Measurements from ENCODE around the gene KLHL33.
"Not testable (repeated sequence)": the region's sequence is repeated elsewhere in the genome, so short reads cannot be mapped to it uniquely, and the experiment has no call there.

Gene KLHL33

DNA sequence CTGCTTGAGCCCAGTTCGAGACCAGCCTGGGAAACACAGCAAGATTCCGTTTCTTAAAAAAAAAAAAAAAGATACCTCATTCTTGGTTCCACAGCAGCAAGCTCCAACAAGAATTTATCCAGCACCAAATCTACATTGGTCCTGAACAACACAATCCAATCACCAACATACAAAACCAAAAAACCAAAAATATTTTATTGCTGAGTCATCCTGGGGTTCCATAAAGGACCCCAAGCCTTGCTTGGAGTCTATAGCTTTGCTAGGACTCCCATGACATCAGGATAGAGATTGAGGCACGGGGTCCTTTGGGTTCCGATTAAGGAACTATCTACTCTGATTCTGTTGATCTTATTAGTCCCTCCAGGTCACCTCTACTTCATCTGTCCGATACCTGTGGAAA, 10.9 kb upstream of the KLHL33 start:
- no peak for DNase-seq

DNA sequence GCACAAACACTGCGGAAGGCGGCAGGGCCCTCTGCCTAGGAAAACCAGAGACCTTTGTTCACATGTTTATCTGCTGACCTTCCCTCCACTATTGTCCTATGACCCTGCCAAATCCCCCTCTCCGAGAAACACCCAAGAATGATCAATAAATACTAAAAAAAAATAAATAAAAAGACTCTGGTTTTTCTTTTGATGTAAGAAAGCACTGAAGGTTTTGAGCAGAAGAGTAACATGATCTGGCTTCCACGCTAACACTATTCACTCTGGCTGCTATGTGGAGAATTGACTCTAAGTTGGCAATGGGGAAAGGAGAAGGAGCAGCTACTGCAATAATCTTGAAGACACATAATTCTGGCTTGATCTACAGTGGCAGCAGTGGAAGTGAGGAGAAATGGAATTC, 7.7 kb upstream of the KLHL33 start:
- DNase-seq = not testable (repeated sequence)

DNA sequence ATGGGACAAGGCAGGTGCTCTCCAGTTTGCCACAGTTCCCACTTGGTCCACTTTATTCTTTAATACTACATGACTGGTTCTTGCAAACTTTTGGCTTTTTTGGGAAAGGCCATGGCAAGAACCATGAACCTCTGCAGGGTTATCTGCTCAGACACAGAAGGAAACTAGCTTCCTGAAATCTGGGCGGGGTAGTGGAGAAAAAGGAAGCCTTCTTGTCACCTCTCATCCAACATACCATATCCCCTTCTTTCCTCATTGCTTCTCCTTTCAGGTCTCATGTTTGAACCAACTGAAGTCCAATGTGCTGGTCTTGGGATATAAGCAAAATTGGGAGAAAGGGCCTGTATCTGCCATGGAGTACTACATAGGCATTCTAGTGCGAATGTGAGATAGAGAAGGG, 5.5 kb upstream of the KLHL33 start:
- DNase-seq = no peak

DNA sequence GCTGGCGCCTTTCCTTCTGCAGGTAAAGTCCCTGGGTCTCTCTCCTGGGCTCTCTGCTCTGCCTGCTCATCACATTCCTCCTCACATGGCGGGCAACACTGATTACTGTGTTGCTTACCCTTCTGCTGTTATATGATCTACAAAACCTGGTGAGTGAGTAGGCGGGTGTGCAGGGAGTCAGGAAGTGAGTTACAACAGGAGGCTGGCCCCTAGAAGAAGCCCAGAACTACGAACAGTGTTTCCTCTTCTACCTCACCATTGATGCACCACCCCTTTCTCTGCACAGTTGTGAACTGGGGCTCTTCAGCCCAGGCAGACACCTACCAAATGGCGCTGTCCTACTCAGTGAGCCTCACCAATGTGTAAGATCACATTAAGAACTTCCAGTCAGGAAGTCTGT, 4.9 kb upstream of the KLHL33 start:
- DNase-seq = no peak

DNA sequence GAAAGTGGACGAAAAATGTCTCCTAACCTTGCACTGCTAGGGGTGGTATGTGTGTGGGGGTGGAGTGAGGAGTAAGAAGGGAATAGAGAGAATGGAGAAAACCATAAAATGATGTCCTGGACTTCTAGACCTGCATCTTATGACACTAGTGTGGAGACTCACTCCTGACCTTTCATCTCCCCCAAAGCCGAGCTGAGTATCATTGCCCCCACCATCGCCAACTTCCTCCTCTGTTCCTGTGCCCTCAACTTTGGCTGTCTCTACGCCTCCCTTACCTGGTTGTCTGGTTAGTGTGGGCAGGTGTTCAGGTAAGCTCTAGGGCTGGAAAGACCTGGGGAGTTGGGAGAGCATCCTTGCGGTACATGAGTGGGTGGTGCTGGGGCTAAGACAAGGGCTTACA, 4.5 kb upstream of the KLHL33 start:
- DNase-seq = no peak

DNA sequence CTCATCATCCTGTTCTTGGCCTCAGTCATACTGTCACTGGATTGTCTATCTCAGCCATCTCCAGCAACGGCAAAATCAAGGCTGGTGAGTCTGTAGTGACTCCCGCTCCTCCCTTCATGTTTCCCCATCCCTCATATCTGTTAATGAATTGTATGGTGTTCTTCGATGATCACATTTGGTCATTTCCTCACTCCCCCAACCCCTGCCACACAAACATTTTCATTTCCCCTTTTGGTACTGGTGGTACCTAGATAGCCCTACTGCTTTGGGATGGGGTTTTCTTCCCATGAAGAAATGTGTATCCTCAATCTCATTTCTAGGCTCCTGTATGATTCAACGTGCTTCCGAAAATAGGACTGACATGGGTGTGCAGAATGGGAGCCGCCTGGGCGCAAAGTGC, 2.7 kb upstream of the KLHL33 start:
- no peak for DNase-seq

DNA sequence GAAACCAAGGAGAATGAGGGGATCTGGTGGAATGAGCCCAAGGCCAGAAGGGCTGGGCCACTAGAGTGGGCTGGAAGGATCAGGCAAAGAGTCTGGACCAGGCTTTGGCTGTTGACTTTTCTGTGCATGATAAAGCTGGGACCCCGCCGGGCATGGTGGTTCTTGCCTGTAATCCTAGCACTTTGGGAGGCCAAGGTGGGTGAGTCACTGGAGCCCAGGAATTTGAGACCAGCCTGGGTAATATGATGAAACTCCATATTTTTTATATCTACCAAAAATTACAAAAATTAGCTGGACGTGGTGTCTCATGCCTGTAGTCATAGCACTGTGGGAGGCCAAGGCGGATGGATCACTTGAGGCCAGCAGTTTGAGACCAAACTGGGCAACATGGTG, 393 bp upstream of the KLHL33 start:
- DNase-seq = no peak

DNA sequence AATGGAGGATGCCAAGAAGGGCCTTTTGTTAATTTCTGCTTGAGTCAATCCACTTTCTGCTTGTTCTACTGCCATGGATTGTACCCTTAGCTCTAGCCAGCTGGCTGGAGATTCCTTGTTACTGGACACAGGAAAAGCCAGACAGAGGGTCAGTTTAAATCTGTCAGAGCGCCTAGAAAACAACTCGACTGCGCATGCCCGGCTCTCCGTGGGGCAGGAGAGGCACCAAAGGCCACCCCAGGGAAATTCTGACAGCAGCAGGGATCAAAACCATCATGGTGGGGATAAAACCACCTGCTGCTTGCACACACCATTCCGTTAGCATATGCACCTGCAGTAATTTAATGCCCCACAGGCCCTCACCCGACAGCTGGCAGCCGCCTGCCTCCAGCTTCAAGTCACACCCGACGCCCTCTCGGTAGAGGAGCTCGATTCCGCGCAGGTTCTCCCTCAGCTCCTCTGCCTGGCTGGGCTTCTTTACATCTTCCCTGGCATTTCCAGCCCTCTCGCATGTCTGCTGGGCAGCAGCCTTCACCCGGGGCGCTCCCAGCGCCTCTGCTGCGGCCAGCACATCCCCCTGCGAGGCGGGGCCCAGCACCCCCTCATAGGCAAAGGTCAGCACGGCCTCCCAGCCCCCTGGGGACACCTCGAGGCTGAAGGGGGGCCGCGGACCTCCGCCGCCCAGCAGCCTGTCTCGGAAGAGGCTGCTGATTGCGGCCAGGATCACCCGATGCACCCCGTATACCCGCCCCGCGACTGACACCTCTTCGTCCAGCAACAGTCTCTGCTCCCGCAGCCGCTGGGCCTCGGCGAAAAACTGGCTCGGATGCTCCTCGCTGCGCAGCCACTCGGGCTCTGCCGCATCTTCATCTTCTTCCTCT, 1.0 kb downstream of the KLHL33 start:
- DNase-seq = no peak

DNA sequence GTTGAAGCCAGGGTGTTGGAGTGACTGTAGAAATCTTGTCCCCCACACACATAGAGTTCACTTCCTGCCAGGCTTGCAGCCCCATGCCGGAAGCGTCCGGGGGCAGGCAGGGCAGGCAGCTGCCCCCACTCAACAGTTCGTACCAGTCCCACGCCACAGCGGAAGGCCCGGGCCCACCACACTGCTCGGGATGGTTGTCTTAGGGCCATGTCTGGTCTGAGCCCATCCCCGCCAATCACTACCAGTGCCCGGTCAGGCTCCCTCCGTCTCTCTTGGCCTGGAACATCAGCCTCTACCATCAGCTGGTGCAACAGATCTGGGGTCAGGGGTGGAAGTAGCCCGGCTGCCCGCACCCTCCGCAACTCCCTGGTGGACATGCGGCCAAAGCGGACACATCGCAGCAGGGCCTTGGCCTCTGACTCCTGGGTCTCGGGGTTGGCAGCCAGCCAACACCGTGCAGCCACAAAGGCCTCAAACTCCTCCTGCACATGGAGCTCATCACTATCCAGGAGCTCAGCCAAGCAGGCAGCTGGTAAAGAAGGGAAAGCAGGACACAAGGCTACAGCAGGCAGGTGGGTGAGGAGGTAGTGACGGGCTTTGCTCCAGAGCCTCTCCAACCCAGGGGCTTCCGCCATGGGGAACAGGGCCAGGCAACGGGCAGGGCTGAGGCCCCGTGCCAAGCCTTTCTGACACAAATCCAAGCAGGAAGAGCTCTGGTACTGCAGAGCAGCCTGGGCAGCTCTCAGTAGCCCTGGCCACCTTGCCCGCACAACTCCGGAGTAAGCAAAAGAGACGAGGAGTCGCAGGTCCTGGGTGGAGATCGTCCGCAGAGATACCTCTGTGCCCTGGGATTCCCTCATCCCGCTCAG, 5.9 kb downstream of the KLHL33 start:
- DNase-seq = no peak

DNA sequence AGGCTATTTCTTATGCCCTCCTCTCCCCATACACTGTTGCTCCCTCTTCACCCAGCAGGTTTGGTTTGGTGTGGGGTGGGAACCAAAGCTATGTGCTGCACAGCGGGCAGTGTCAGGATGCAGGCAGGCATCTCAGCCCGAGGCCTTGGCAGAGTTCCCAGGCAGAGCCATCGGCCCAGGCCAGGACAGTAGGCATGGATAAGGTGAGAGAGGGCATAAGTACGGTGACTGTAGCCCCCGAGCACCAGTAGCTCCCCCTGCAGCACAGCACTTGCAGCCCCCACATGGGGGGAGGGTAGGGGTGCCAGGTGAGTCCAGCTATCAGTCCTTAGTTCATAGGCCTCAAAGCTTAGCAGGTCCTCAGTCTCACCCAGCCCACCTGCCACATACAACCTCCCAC, 7.2 kb downstream of the KLHL33 start:
- no peak for DNase-seq

DNA sequence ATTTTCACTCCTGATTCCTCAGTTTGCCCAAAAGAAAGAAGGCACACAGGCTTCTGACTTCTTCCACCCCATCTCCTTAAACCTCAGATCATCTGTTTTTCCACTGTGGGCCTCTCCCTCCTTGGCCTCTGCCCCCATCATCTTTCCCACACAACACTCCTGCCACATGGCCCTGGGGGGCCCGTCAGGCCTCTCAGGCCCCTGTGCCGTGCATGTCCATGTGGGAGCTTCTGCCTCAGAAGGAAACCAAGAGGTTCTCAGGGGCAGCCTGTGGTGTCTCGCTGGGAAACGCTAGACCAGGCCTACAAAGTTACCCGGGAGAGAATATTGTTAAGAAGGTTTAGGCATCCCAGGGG, 8.0 kb downstream of the KLHL33 start:
- no peak for DNase-seq

DNA sequence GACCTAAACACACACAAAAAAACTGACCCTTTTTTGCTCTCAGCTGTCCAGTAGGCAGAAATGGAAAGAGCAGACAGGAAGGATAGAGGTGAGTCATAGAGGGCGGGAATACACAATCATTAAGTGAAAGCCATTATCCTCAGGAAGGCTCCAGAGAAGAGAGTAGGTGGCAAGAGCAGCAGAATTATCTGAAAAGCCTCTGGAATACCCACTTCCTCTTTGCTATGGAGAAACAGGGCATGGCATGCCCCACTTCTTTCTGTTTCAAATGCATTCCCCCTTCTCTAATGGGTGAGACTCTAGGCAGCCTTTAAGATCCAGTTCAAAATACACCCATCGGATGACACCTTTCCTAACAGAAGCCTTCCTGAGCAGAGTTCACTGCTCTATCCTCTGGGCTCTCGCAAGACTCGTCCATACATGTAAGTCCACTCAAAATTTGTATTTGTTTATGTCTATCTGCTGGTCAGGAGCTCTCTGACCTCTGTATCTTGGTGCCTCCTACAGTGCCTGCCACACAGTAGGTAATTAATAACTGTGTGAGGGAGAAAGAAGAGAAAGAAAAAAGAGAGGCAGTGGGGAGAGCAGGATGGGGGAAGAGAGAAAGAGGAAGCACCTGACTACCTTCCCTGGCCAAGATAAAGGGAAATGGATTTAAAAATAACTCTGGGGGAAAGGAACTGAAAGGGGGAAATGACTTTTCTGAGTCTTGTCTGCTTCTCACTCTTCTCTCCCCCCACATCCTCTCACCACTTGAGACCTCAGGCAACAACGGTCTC, 8.5 kb downstream of the KLHL33 start:
- DNase-seq = peak; percentile 28

DNA sequence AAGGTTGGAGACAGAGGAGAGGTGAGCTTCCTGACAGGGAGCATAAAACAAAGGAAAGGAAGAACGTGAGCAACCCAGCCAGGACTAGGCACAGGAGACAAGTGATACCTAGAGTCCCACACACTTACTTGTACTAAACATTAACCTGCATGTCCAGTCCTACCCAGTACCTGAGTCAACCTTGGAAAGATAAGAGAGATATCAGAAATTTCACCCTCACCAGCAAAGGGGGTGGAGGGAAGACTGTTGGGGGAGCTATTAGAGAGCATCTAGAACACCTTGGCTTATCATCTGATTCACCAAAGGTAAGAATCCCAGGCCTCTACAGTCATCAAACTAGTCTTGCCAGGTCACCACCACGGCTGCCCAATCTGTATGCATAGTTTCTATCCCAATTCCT, 11.1 kb downstream of the KLHL33 start:
- DNase-seq = no peak

DNA sequence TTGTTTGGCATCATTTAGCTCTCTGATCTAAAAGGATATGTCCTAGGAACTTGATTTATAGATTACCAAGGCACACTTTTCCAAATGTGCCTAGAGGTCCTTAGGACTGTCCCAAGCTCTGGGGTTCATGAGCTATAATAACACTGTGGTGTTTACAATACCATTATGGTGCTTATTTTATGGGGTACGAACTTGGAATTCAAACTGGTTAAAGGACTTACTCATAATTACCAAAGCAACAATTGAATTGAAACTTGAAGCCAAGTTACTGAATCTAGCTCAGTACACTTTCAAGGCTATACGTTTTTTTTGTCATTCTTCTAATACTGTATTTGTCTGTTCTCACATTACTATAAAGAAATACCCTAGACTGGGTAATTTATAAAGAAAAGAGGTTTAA, 13.1 kb downstream of the KLHL33 start:
- no peak for DNase-seq

DNA sequence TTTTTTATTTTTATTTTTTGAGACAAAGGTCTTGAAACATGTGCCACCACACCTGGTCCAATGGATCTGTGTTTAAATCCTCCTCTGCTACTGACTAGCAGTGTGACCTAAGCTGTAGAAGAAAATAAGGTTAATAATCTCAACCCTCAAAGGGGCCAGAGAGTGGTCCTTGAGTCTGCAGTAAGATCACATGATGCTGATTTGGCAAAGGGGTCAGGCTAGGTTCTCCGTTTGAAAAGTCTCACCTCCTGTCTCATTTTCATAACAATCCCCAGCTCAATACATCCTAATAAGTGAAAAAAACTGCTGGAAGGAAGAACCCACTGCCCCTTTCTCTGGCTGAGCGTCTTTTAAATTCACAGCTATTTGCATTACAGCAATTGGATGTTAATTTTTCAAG, 14.7 kb downstream of the KLHL33 start:
- DNase-seq = no peak

DNA sequence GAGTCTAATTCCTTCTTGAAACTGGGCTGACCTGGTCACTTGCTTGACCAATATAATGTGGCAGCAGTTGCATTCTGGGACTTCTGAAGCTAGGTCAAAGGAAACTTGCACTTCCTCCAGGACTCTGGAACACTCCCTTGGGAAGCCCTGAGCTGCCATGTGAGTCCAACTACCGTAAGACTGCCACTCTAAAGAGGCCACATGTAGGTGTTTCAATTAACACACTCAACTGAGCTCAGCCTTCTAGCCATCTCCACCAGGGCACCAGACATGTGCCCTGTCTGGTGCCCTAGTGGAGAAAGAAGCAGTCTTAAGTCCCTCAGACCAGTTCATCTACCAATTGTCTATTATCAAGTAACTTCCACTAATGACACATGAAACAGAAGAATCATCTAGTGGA, 16.5 kb downstream of the KLHL33 start:
- DNase-seq = no peak

DNA sequence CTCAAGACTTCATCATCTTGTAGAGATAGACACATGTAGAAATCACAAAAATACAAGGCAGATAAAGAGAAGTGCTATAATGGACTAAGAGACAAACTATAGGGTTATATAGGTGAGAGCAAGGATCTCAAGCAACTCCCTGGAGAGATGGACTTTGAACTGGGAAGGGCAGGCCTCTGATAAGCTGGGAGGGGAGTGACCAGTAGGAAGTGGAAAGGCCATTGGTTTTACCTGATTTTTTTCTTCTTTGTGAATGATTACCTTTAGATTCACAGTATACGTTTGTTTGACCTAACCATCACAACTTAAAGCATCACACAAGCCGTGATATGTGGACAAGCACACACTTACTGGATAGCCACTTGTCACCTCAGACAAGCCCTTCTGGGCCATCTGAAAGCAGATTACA, 17.5 kb downstream of the KLHL33 start:
- no peak for DNase-seq

DNA sequence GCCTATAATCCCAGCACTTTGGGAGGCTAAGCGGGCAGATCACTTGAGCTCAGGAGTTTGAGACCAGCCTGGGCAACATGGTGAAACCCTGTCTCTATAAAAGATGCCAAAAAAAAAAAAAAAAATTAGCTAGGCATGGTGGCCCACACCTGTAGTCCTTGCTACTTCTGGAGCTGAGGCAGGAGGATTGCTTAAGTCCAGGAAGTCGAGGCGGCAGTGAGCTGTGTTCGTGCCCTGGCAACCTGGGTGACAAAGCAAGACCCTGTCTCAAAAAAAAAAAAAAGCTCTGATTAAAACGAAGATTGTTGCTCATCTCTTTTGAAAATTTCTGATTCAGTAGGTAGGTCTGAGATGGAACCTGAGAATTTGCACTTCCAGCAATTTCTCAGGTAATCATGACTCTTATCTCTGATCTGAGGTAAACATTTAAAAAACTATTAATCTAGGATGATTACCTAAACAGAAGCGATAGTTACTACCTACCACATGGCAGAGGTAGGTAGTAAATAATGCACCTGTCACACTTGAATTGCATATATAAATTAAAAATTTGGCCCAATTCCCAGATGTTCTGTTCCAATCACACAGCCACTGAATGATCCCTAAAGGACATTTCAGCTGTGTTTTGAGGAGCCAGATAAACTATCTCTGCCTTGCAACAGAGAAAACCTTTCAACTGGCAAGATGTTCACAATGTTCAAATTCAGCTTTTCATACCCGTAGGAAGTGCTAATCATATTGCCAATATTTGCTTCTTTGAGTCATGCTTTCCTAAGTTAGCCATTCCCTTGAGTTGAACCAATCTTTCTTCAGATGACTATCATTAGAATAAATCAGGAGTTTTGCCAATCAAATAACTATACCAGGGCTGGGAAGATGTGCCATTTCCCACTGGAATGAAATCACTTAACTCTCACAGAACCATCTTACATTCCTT, 18.4 kb downstream of the KLHL33 start:
- no peak for DNase-seq

DNA sequence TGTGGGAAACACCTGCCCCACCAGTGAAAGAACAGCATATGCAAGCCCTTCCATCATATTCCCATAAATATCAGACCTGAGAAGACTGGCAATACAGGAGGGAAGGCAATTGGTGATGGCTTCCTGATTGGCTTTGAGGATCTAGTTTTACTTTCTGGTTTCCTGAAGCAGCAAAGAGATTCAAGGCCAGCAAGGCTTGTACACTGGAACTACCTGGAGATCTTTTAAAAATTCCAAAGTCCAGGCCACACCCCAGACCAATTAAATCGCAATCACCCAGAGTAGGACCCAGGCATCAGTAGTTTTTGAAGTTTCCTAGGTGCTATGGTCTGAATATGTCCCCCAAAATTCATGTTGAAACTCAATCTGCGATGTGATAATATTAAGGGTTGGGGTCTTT, 19.7 kb downstream of the KLHL33 start:
- DNase-seq = no peak

DNA sequence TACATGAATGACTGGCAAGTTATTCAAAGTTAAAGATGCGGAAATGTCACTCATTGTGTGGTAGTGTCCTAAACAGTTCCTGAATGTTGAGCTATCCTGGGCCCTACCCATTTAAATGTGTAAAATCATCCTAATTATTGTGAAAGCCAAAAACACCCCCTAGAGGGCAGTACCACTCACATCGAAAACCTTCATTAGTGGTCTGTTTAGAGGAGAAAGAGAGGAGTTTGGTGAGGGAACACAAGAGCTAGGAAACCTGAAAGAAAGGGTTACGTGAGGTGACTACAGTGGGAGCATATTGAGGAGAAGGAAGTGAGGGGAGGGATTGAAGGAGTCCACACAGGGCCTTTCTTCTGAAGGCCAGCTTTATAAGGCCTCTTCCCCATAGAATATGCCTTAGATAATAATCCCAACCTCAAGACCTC, 20.2 kb downstream of the KLHL33 start:
- no peak for DNase-seq

DNA sequence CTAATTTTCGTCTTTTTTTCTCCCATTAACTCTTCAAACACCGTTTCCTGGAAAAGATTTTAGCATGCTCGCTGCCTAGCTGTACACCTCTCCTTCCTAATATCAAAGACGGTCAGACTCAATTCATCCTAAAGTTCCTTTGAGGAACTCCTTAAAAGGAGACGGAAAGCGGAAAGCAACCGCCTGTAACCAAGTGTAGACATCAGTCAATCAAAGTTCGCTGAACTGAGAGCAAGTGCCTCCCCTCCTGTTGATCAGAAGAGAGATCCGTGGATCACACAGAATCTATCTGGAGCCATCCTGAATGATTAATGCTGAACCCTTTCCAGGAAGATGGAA, 22.3 kb downstream of the KLHL33 start:
- no peak for DNase-seq

All from amniotic stem cell (primary cell).